Neutrophil (primary cell): ENCODE measurements around the gene DMBX1.

Experiments used
- H3K27ac ChIP-seq: fragments of 200-600 bp; sonication (generic); 2 replicates; pipeline ENCODE4 v1.5.1; 2016; ENCODE audit warnings: mild to moderate bottlenecking, moderate library complexity
- H3K27me3 ChIP-seq: fragments of 200-600 bp; sonication (generic); 2 replicates; pipeline ENCODE4 v1.6.0; 2016; ENCODE audit warnings: mild to moderate bottlenecking
- H3K36me3 ChIP-seq: fragments of 200-600 bp; sonication (generic); 2 replicates; pipeline ENCODE4 v1.5.1; 2017
- H3K4me1 ChIP-seq, 2 experiments: fragments of 200-600 bp in 1 of 2; sonication (generic) in 1 of 2; 1 replicate in 1 of 2; 2 replicates in 1 of 2; pipeline versions ENCODE4 v1.5.1 to v1.6.1; 2013 to 2016; ENCODE audit warnings: low read depth in 1 of 2, low read length in 1 of 2, mild to moderate bottlenecking in 1 of 2, moderate library complexity in 1 of 2; ENCODE audit not compliant: control insufficient read depth in 1 of 2, insufficient read depth in 1 of 2
- H3K4me3 ChIP-seq, 2 experiments: fragments of 200-600 bp in 1 of 2; sonication (generic) in 1 of 2; 1 replicate in 1 of 2; 2 replicates in 1 of 2; pipeline ENCODE4 v1.5.1; 2013 to 2016; ENCODE audit warnings: low read depth in 1 of 2, low read length in 1 of 2, mild to moderate bottlenecking in 1 of 2, moderate library complexity in 1 of 2
- H3K9me3 ChIP-seq: fragments of 200-600 bp; sonication (generic); 2 replicates; pipeline ENCODE4 v1.5.1; 2016
- CTCF ChIP-seq: fragments of 200-600 bp; sonication (generic); IDR thresholded peaks from 2 replicates; pipeline ENCODE4 v1.5.1; 2016; ENCODE audit warnings: antibody characterized with exemption

Gene DMBX1

DNA sequence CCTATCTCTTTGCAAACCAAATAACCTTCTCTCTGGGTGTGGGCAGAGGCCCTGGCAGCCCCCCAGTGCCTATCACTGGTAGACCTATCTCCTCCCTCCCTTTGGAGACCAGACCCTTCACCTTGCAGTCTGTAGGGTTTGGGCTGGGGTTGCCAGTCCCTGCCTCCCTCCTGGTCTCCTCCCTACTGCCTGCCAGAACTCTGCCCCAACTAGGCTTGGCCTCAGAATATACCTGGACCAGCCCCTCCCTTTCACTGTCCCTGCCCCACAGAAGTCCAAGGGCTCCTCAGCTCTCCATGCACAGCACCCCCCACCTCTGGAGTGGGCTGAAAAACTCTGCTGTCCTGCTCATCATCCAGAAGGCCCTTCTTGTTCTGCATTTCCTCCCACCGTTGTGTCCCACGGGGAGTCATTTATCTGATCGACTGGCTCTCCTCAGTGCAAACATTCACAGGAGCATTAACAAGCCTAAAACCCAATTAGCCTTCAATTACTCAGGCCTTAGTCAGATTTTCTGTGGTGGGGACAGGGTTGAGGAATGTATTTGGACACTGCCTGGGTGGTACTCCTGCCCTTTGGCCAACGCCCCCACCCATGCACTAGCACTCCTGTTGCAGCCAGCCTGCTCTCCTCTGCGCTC, 27.7 kb upstream of the DMBX1 start:
- H3K4me1 ChIP-seq = peaks cover 0 to 7% of the 10 kb centered on the region in 2 experiments
- peaks cover 93% of the 10 kb centered on the region for H3K27me3 ChIP-seq
- H3K9me3 ChIP-seq = no peaks in the 10 kb centered on the region
- no peak overlapping the region for H3K27ac ChIP-seq
- H3K4me3 ChIP-seq = no peak overlapping the region
- no peaks in the 10 kb centered on the region for H3K36me3 ChIP-seq
- no peak for TF ChIP-seq CTCF

DNA sequence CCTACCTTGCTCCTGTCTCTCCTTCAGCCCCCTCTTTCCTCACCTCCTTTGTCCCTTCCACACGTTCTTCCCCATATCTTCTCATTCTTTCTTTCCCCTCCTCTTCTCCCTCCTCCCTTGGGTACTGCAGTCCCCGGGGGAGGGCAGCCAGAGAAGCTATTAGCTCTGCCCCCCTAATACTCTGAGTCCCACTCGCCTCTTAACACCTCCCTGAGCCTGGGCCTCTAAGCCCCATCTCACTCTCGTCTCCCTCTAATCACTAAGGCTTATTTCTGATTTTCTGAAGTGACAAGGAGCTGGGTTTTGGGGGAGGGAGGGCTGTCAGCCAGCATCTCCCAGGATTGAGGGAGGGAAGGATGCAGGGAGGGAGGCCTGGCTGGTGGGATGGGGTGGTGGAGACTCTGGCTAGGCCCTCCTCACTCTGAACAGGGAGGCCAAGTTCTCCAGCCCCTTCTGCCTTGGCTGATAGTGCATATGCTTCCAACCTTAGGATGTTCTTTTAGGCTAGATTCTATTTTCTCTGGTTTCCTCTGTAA, 25.6 kb upstream of the DMBX1 start:
- TF ChIP-seq CTCF = no peak
- Histone ChIP-seq H3K27me3 (peaks cover 100% of the 10 kb centered on the region), H3K27ac (no peak overlapping the region), H3K36me3 (no peaks in the 10 kb centered on the region), H3K4me1 (peaks cover 0 to 9% of the 10 kb centered on the region in 2 experiments), H3K4me3 (no peak overlapping the region), H3K9me3 (no peaks in the 10 kb centered on the region)

DNA sequence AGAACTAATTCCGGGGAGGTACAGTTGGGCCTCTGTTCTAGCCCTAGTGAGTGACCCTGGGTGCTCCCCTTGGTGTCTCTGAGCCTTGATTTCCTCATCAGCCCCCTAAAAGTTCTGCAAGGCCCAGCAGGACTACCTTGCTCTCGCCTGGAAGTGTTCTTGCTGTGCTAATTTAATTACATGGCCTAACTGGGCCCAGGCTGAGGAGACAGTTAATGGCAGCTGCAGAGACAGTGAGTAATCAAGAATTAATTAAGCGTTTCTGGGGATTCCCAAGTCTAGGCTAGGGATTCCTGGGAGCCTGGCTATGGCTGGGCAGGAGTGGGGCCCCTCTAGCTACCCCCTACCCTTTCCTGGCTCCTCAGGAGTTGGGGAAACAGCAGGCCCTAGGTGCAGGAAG, 24.7 kb upstream of the DMBX1 start:
- H3K27me3 ChIP-seq = peaks cover 100% of the 10 kb centered on the region
- no peak for TF ChIP-seq CTCF

DNA sequence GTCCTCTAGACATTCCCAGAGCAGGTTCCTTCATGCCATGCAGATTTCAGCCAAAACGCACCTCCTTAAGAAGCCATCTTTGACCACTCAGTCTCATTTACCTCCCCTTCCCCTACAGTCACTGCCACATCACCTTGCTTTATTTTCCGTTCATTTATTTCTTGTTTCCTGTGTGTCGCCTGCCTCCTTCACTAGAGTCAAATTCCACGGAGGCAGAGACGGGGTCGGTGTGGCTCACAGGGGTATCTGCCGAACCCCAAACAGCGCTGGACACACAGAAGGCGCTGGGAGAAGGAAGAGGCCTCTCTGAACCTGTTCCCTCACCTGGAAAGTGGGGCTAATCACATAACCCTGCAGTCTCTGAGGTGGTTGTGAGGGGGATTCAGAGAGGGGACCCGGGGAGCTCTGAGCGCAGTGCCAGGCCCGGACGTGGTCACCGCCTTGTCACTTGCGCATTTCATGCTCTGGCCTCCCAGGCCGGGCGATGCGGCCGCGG, 23.6 kb upstream of the DMBX1 start:
- Histone ChIP-seq H3K9me3 (no peaks in the 10 kb centered on the region), H3K4me3 (no peak overlapping the region), H3K27ac (no peak overlapping the region), H3K4me1 (peaks cover 0 to 9% of the 10 kb centered on the region in 2 experiments), H3K27me3 (peaks cover 100% of the 10 kb centered on the region), H3K36me3 (no peaks in the 10 kb centered on the region)
- no peak for TF ChIP-seq CTCF

More for the DNA sequence above, 24.7 kb upstream of the DMBX1 start:
- H3K9me3 ChIP-seq = no peaks in the 10 kb centered on the region
- no peak overlapping the region for H3K4me3 ChIP-seq
- H3K36me3 ChIP-seq = no peaks in the 10 kb centered on the region
- H3K27ac ChIP-seq = no peak overlapping the region
- peaks cover 0 to 9% of the 10 kb centered on the region in 2 experiments for H3K4me1 ChIP-seq

DNA sequence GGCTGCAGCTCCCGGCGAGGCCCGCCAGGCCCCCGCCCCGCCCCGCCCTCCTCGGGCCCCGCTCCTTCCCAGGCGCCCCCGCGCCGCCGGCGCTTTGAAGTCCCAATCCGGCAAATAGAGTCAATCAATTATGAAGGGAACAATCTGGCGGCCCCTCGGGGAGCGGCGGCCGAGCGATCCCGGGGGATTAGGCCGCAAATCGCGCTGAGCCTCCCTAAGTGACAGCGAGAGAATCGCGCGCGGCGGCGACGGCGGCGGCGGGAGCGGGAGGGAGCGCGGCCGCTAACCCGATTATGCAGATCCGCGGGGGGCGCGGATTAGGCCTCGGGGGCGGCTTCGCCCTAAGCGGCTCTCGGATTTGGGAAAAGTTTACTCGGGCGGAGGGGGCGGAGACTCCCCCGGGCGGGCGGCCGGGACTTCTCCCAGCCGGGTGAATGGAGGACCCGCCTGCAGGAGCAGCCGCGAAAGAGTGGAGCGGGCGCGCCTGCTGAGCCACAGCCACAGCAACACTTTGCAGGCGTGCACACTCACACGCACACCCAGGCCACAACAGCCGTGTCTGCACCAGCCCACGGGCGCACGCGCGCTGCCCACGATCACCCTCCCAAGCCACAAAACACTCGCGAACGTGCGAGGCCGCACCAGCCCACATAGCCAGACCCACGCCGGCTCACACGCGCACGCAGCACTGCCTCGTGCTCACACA, 23.0 kb upstream of the DMBX1 start:
- peaks cover 0 to 9% of the 10 kb centered on the region in 2 experiments for H3K4me1 ChIP-seq
- no peaks in the 10 kb centered on the region for H3K36me3 ChIP-seq
- no peak for TF ChIP-seq CTCF
- H3K27me3 ChIP-seq = peaks cover 100% of the 10 kb centered on the region
- H3K27ac ChIP-seq = no peak overlapping the region
- peak overlapping the region in 1 of 2 experiments; percentile 60 for H3K4me3 ChIP-seq
- H3K9me3 ChIP-seq = no peaks in the 10 kb centered on the region
